GM19351 (cell line): Measurements from ENCODE around the gene CEP20.
"Not testable (repeated sequence)": the region's sequence is repeated elsewhere in the genome, so short reads cannot be mapped to it uniquely, and the experiment has no call there.

Experiments
- ATAC-seq: cut with Tn5 transposase; IDR thresholded peaks from one replicate; pipeline ENCODE4 v1.9.1; 2021; ENCODE audit warnings: mild to moderate bottlenecking, moderate library complexity; ENCODE audit not compliant: unreplicated experiment

Gene CEP20

GRCh38 chr16:15858921-15859668 lies 29.3 kb downstream of the CEP20 start:
- ATAC-seq, result no peak

DNA sequence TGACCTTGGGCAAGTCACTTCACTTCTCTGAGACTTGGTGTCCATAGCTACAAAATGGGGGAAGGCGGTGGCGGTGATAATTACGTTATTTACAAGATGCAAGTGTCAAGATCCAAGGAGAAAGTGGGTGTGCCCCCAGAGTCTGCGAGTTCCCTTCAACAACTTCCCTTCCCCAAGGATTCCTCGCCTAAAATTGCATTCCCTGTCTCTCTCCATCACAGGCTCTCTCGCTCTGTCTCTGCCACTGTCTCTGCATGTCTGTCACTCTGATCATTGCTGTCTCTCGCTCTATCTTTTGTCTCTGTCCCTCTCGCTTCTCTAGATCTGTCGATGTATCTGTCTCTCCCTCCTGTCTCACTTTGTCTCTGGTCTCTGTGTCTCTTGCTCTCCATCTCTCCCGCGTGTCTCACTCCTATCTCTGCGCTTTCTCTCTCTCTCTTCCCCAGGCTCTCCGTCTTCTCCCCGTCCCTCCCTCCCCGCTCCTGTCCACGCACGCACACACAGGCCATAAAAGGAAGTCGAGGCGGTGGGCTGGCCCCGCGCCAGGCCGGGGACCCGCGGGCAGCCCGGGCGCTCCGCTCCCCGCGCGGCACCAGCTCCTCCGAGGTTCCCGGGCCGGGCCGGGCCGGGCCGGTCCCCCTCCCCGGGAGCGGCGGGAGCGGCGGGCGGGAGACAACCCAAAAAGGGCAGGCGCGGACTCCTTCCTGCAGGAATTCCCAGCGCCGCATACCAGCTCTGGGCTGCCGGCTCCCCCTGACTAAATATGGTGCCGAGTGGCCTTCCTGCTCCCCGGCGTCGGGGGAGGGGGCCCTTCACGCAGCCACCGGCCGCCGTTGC lies 30.5 kb downstream of the CEP20 start:
- ATAC-seq, result no peak

DNA sequence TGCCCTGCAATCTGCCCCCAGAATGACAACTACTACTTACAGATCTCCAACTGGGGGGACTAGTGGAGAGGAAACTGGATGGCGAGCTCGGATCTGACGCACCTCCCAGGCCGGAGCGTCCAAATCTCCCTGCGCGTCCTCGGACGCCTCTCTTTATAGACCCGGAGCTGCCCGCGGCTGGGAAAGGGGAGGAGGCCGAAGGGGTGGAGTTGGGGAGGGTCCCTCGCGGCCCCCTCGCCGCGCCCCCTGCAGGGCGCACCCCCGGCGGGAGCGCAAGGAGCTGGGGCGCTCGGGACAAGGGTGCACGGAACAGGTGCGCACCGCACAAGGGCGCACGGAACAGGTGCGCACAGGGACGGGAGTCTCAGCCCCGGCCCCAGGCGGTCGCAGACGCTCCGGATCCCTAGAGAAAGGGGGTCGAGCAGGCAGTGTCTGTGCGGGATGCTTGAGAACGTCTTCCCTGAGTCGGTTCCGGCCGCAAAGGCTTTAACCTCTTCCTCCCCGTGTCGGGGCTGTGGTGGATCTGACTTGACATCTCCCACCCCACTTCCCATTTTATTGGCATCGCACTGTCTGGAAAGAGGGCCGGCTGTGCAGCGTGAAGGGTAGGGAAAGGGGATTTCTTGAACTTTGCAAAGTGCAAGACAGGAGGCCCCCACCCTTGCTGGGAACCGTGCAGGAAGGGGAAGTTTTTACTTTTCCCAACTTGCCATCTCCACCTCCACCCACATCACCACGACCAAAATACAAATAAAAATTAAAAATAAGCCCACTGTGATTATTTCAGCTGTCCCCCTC lies 31.3 kb downstream of the CEP20 start, which contains the start of gene MYH11:
Gene MYH11 (minus strand): TSS at position 128 of the 798 bp plus-strand sequence. CDS start 18,776 bp downstream, outside the sequence.
- no peak for ATAC-seq

DNA sequence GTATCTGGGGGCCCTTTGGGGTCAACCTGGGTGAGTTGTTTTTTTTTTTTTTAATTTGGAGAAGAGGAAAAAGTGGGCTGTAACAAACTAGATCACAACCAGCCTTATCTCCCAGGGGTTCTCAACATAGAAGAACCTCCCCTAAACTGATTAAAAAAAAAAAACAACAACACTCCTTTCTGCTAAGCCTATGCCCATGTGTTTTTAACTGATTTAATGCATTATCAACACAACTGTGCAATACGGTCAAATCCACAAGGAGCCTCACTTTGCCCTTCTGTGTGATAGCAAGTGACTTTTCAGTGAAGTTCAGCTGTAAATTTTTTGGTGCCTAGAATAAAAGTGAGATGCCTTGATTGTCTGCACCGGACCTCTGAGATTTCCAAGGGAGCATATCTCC lies 32.2 kb downstream of the CEP20 start:
- no peak for ATAC-seq

GRCh38 chr16:15855704-15856003 lies 32.7 kb downstream of the CEP20 start:
- ATAC-seq, result peak; percentile 89

- ATAC-seq, result peak; percentile 27
Observed at GRCh38 chr16:15854906-15855703, 33.3 kb downstream of the CEP20 start.

- no peak for ATAC-seq
Observed at GRCh38 chr16:15854061-15854460, 34.3 kb downstream of the CEP20 start.

DNA sequence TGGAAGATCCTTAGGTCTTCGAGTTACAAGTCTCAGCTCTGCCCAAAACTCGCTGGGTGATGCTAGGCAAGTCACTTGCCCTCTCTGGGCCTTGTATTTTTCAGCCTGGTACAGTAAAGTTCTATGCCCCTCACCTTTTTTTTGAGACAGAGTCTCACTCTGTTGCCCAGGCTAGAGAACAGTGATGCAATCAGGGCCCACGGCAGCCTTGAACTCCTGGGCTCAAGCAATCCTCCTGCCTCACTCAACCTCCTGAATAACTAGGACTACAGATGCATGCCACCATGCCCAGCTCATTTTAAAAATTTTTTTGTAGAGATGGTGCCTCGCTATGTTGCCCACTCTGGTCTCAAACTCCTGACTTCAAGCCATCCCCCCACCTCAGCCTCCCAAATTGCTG lies 35.4 kb downstream of the CEP20 start:
- no peak for ATAC-seq

- not testable (repeated sequence) for ATAC-seq
Observed at GRCh38 chr16:15850555-15850954, 37.8 kb downstream of the CEP20 start.

- ATAC-seq, result no peak
Observed at GRCh38 chr16:15849209-15849981, 39.0 kb downstream of the CEP20 start.

GRCh38 chr16:15847611-15848175 lies 40.7 kb downstream of the CEP20 start:
- ATAC-seq, result no peak

DNA sequence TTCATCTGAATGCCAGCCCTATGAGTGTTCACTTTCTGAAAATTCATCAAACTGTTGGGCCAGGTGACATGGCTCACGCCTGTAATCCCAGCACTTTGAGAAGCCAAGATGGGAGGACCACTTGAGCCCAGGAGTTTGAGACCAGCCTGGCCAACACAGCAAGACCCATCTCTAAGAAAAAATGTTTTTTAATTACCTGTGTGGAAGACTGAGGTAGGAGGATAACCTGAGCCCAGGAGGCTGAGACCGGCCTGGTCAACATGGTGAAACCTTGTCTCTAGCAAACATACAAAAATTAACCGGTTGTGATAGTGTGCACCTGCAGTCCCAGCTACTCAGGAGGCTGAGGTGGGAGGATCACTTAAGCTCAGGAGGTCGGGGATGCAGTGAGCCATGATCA lies 41.9 kb downstream of the CEP20 start:
- ATAC-seq, result no peak

DNA sequence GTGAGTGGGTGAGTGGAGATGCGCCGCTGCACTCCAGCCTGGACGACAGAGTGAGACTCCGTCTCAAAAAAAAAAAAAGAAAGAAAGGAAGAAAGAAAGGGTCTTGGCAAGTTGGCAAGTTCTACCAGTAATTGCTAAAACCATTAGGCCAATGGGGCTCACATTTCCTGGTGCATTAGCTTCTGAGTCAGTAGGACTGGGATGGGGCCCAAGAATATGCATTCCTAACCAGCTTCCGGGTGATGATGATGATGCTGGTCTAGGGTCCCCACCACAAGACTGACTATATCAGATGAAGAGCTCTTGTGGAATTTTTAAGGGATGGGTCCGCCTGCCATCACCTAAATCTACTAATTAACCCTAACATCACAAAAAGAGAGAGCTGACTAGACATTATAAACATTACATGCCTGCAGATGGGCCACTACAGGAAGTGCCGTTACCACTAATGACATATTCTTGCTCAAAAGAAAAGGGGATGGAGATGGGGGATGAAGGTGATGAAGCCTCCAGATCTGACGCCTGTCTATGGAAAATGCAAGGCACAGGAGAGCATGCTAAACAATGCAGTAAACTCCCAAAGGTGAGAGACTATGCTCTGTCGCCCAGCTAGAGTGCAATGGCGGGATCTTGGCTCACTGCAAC lies 44.6 kb downstream of the CEP20 start:
- ATAC-seq, result no peak

DNA sequence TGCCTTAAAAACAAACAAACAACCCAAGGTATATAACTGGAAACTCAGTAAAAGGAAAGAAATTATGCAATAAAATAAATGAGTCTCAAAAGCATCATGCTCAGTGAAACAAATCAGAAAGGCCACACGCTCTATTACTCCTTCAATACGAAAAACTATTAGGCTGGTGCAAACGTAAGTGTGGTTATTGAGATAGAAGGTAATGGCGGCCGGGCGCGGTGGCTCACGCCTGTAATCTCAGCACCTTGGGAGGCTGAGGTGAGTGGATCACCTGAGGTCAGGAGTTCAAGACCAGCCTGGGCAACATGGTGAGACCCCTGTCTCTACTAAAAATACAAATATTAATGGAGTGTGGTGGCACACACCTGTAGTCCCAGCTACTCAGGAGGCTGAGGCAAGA lies 49.2 kb downstream of the CEP20 start:
- not testable (repeated sequence) for ATAC-seq

DNA sequence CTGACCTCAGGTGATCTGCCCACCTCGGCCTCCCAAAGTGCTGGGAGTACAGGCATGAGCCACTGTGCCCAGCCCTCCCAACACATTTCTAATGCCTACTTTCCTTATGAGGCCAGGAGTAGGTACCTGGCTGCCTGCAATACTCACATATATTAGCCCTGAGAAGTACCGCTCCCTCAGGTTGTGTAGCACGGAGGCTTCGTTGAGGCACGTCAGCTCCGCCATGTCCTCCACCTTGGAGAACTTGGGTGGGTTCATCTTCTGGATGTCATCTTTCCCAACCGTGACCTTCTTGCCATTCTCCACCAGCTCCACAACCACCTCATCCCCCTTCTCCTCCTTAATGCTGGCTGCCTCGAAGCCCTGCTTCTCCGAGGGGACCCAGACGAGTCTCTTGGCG lies 50.6 kb downstream of the CEP20 start:
- no peak for ATAC-seq

DNA sequence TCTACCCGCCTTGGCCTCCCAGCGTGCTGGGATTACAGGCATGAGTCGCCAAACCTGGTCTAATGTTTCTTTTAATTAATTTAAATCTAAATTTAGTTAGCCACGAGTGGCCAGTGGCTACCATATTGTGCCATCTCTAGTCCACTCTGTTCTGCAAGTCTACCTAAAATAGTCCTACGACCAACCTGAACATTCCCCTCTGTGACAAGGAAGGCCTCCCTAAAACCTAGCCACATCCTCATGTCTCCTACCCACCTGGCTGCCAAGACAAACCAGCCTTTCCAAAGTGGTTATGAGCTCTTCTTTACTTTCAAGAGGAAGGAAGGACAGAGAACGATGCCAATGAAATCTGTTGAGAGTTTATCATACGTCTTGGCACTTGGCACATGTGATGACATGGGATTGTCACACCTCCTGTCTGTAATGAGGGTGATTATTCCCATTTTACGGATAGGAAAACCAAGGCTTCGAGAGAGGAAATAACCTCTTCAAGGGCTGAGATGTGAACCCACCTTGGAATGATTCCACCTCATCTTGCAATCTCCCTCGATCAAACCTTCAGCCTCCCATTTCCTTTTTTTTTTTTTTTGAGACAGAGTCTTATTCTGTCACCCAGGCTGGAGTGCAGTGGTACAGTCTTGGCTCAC lies 51.3 kb downstream of the CEP20 start:
- ATAC-seq, result no peak

- ATAC-seq, result no peak
Observed at GRCh38 chr16:15836074-15836473, 52.3 kb downstream of the CEP20 start.

DNA sequence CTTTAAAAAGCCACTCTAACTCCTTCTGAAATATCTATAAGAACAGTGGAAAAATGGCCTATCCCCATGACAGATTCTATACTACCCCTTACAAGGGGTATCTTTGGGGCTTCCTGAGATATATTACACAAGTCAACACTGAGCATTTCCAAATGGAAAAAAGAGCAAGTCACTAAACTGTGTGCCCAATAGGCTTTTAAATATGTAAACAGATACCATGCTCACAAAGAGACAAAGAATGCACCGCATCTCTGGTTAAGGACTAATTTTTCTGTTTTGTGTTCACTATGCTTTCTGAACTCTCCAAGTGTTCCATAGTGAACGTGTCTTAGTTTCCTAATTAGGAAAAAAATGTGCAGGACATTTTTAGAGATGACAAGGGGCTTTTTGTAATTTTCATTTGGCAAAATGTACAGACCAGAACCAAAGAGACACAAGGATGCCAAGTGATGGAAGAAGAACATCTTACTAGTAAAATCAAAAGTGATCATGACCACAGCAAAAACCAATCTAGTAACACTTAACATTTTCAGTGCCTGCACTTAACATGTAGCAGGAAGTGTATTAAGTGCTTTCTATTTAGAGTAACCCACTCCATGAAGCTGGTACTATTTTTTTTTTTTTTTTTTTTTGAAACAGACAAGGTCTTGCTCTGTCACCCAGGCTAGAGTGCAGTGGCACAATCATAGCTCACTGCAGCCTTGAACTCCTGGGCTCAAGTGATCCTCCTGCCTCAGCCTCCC lies 53.1 kb downstream of the CEP20 start:
- no peak for ATAC-seq
